NB4 (cell line): Measurements from ENCODE around the gene HADHB.

ENCODE experiments used
- DNase-seq: peaks from one replicate; pipeline ENCODE4 v3.0.0; 2010; ENCODE audit warnings: low read depth
- H3K4me3 ChIP-seq: one replicate; pipeline ENCODE4 v1.5.1; 2011; ENCODE audit warnings: mild to moderate bottlenecking, low read depth, low read length, moderate library complexity
- MYC ChIP-seq: IDR thresholded peaks from 2 replicates; pipeline ENCODE4 v1.6.1; 2011; ENCODE audit warnings: low read depth, low read length
- POLR2A ChIP-seq: IDR thresholded peaks from 2 replicates; pipeline ENCODE4 v1.6.1; 2011; ENCODE audit warnings: mild to moderate bottlenecking; ENCODE audit not compliant: insufficient read length; ENCODE audit errors: extremely low read depth
- TF ChIP-seq, protein P1 (sequence below): IDR thresholded peaks from 2 replicates; pipeline ENCODE4 v1.6.1; 2011; ENCODE audit warnings: low read depth, low read length
- TF ChIP-seq, protein P2 (sequence below): IDR thresholded peaks from one replicate; pipeline ENCODE4 v1.5.1; 2012; ENCODE audit warnings: low read depth, low read length

The HADHB gene

GRCh38 chr2:26223018-26223417, 21.7 kb upstream of the HADHB start:
- no peak for DNase-seq
- TF ChIP-seq MYC (no peak), POLR2A (no peak)
- TF ChIP-seq, protein P1, sequence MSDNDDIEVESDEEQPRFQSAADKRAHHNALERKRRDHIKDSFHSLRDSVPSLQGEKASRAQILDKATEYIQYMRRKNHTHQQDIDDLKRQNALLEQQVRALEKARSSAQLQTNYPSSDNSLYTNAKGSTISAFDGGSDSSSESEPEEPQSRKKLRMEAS, result no peak
- TF ChIP-seq, protein P2, sequence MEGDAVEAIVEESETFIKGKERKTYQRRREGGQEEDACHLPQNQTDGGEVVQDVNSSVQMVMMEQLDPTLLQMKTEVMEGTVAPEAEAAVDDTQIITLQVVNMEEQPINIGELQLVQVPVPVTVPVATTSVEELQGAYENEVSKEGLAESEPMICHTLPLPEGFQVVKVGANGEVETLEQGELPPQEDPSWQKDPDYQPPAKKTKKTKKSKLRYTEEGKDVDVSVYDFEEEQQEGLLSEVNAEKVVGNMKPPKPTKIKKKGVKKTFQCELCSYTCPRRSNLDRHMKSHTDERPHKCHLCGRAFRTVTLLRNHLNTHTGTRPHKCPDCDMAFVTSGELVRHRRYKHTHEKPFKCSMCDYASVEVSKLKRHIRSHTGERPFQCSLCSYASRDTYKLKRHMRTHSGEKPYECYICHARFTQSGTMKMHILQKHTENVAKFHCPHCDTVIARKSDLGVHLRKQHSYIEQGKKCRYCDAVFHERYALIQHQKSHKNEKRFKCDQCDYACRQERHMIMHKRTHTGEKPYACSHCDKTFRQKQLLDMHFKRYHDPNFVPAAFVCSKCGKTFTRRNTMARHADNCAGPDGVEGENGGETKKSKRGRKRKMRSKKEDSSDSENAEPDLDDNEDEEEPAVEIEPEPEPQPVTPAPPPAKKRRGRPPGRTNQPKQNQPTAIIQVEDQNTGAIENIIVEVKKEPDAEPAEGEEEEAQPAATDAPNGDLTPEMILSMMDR, result no peak
- no peak overlapping the region for H3K4me3 ChIP-seq

GRCh38 chr2:26224095-26224494, 20.6 kb upstream of the HADHB start:
- TF ChIP-seq, protein P1, result no peak
- TF ChIP-seq POLR2A (no peak), MYC (no peak)
- TF ChIP-seq, protein P2, result no peak
- no peak overlapping the region for H3K4me3 ChIP-seq
- no peak for DNase-seq

DNA sequence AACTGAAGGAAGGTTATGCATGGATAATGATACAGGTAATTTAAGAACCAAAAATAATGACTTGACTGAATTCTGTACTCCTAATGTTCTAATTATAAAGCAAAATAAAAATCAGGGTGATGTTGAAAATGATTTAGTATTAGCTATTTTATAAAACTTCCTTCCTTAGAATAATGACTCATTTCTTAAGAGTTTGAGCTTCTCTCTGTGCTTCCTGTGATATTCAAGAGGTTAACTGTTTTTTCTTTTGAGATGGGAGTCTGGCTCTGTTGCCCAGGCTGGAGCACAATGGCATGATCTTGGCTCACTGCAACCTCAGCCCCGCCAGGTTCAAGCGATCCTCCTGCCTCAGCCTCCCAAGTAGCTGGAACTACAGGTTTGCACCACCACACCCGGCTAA, 15.1 kb upstream of the HADHB start:
- DNase-seq, result no peak
- H3K4me3 ChIP-seq, result no peak overlapping the region
- TF ChIP-seq POLR2A (no peak), MYC (no peak)
- TF ChIP-seq, protein P1, result no peak
- TF ChIP-seq, protein P2, result no peak

GRCh38 chr2:26230806-26231205, 13.9 kb upstream of the HADHB start:
- TF ChIP-seq, protein P1, result no peak
- TF ChIP-seq POLR2A, result no peak
- TF ChIP-seq, protein P2, result no peak
- no peak for TF ChIP-seq MYC
- DNase-seq, result no peak

DNA sequence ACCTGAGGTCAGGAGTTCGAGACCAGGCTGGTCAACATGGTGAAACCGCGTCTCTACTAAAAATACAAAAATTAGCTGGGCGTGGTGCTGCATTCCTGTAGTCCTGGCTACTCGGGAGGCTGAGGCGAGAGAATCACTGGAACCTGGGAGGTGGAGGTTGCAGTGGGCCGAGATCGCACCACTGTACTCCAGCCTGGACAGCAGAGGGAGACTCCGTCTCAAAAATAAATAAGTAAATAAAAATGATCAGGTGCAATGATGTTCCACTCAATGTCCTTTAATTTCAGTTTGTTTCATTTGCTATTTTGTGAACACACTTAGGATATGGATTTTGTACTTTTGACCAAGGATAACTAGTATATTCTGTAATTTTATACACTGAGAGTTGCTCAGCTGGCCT, 9.7 kb upstream of the HADHB start:
- TF ChIP-seq, protein P1, result no peak
- TF ChIP-seq POLR2A (no peak), MYC (no peak)
- TF ChIP-seq, protein P2, result no peak
- peak; percentile 15 for DNase-seq

More at GRCh38 chr2:26230806-26231205, 13.9 kb upstream of the HADHB start:
- H3K4me3 ChIP-seq, result no peak overlapping the region

More for the DNA sequence above, 9.7 kb upstream of the HADHB start:
- H3K4me3 ChIP-seq, result no peak overlapping the region
